ENCODE measurements around the gene C8A. TPM values are rescaled to one million over a fixed set of nuclear protein-coding genes. Genes with fewer than 3 reads are reported as not detected.

Gene C8A
- total RNA-seq, 2 experiments from 2014 or later: not detected

- intact Hi-C loops (cut with micrococcal nuclease): loop anchor here (10.0 kb wide), 1 partner anchor 226 kb away; no protein-coding TSS in a partner anchor
- Mint-ChIP-seq H3K27ac (no peak overlapping the region), H3K4me1 (ENCODE audit: low read depth) (no peaks in the 10 kb centered on the region), H3K4me3 (no peak overlapping the region), H3K27me3 (ENCODE audit: low read depth) (peaks cover 6% of the 10 kb centered on the region), H3K36me3 (ENCODE audit: low read depth) (no peaks in the 10 kb centered on the region), H3K9me3 (no peaks in the 10 kb centered on the region)
- DNase-seq: no peak
- CTCF ChIA-PET: no interaction called here
Measured at GRCh38 chr1:56838759-56839158, 15.8 kb upstream of the C8A start.

GRCh38 chr1:56843544-56843943 lies 11.1 kb upstream of the C8A start:
- no peaks in the 10 kb centered on the region for H3K9me3 Mint-ChIP-seq
- no peak overlapping the region for H3K4me3 Mint-ChIP-seq
- no peak overlapping the region for H3K27ac Mint-ChIP-seq
- CTCF ChIA-PET: interaction anchor here (0.8 kb wide), 1 partner anchor 13 kb away, joined by 3 read pairs; no protein-coding TSS in a partner anchor
- peaks cover 9% of the 10 kb centered on the region for H3K27me3 Mint-ChIP-seq (ENCODE audit: low read depth)
- intact Hi-C loops (cut with micrococcal nuclease): no loop called here
- DNase-seq: no peak
- H3K4me1 Mint-ChIP-seq (ENCODE audit: low read depth): no peaks in the 10 kb centered on the region
- H3K36me3 Mint-ChIP-seq (ENCODE audit: low read depth): no peaks in the 10 kb centered on the region

GRCh38 chr1:56844545-56845136 lies 10.0 kb upstream of the C8A start:
- Mint-ChIP-seq H3K36me3 (ENCODE audit: low read depth) (no peaks in the 10 kb centered on the region), H3K4me3 (no peak overlapping the region), H3K4me1 (ENCODE audit: low read depth) (no peaks in the 10 kb centered on the region), H3K27me3 (ENCODE audit: low read depth) (peaks cover 9% of the 10 kb centered on the region), H3K9me3 (no peaks in the 10 kb centered on the region), H3K27ac (no peak overlapping the region)
- CTCF ChIA-PET: no interaction called here
- DNase-seq: no peak
- intact Hi-C loops (cut with micrococcal nuclease): no loop called here

- H3K4me3 Mint-ChIP-seq: no peak overlapping the region
- DNase-seq: no peak
- intact Hi-C loops (cut with micrococcal nuclease): no loop called here
- H3K9me3 Mint-ChIP-seq: no peaks in the 10 kb centered on the region
- H3K27me3 Mint-ChIP-seq (ENCODE audit: low read depth): peaks cover 5% of the 10 kb centered on the region
- H3K4me1 Mint-ChIP-seq (ENCODE audit: low read depth): no peaks in the 10 kb centered on the region
- no peaks in the 10 kb centered on the region for H3K36me3 Mint-ChIP-seq (ENCODE audit: low read depth)
- CTCF ChIA-PET: no interaction called here
- H3K27ac Mint-ChIP-seq: no peak overlapping the region
Measured at GRCh38 chr1:56845343-56845742, 9.3 kb upstream of the C8A start.

- intact Hi-C loops (cut with micrococcal nuclease): no loop called here
- no peak overlapping the region for H3K4me3 Mint-ChIP-seq
- no peak for DNase-seq
- H3K9me3 Mint-ChIP-seq: no peaks in the 10 kb centered on the region
- CTCF ChIA-PET: no interaction called here
- no peak overlapping the region for H3K27ac Mint-ChIP-seq
- H3K36me3 Mint-ChIP-seq (ENCODE audit: low read depth): no peaks in the 10 kb centered on the region
- no peaks in the 10 kb centered on the region for H3K4me1 Mint-ChIP-seq (ENCODE audit: low read depth)
- peaks cover 9% of the 10 kb centered on the region for H3K27me3 Mint-ChIP-seq (ENCODE audit: low read depth)
Measured at GRCh38 chr1:56849750-56850149, 4.8 kb upstream of the C8A start.

- CTCF ChIA-PET: no interaction called here
- Mint-ChIP-seq H3K4me1 (ENCODE audit: low read depth) (no peaks in the 10 kb centered on the region), H3K4me3 (no peak overlapping the region), H3K9me3 (no peaks in the 10 kb centered on the region), H3K27ac (no peak overlapping the region), H3K27me3 (ENCODE audit: low read depth) (peaks cover 11% of the 10 kb centered on the region), H3K36me3 (ENCODE audit: low read depth) (no peaks in the 10 kb centered on the region)
- no peak for DNase-seq
- intact Hi-C loops (cut with micrococcal nuclease): no loop called here
Measured at GRCh38 chr1:56850411-56850810, 4.2 kb upstream of the C8A start.

- Mint-ChIP-seq H3K27ac (no peak overlapping the region), H3K9me3 (no peaks in the 10 kb centered on the region), H3K4me1 (ENCODE audit: low read depth) (no peaks in the 10 kb centered on the region), H3K27me3 (ENCODE audit: low read depth) (peaks cover 11% of the 10 kb centered on the region), H3K4me3 (no peak overlapping the region), H3K36me3 (ENCODE audit: low read depth) (no peaks in the 10 kb centered on the region)
- CTCF ChIA-PET: no interaction called here
- intact Hi-C loops (cut with micrococcal nuclease): no loop called here
- no peak for DNase-seq
Measured at GRCh38 chr1:56850922-56851321, 3.7 kb upstream of the C8A start.

- Mint-ChIP-seq H3K36me3 (ENCODE audit: low read depth) (no peaks in the 10 kb centered on the region), H3K27ac (no peak overlapping the region), H3K4me3 (no peak overlapping the region), H3K9me3 (no peaks in the 10 kb centered on the region), H3K4me1 (ENCODE audit: low read depth) (no peaks in the 10 kb centered on the region), H3K27me3 (ENCODE audit: low read depth) (peaks cover 11% of the 10 kb centered on the region)
- intact Hi-C loops (cut with micrococcal nuclease): no loop called here
- CTCF ChIA-PET: no interaction called here
- DNase-seq: no peak
Measured at GRCh38 chr1:56852476-56852875, 2.1 kb upstream of the C8A start.

GRCh38 chr1:56855190-56855589 lies 593 bp downstream of the C8A start:
- no peaks in the 10 kb centered on the region for H3K9me3 Mint-ChIP-seq
- H3K36me3 Mint-ChIP-seq (ENCODE audit: low read depth): no peaks in the 10 kb centered on the region
- no peak for DNase-seq
- no peak overlapping the region for H3K27ac Mint-ChIP-seq
- H3K4me3 Mint-ChIP-seq: no peak overlapping the region
- CTCF ChIA-PET: no interaction called here
- H3K27me3 Mint-ChIP-seq (ENCODE audit: low read depth): peaks cover 11% of the 10 kb centered on the region
- no peaks in the 10 kb centered on the region for H3K4me1 Mint-ChIP-seq (ENCODE audit: low read depth)
- intact Hi-C loops (cut with micrococcal nuclease): no loop called here

GRCh38 chr1:56856186-56856585 lies 1.6 kb downstream of the C8A start:
- no peak overlapping the region for H3K4me3 Mint-ChIP-seq
- H3K4me1 Mint-ChIP-seq (ENCODE audit: low read depth): no peaks in the 10 kb centered on the region
- no peaks in the 10 kb centered on the region for H3K9me3 Mint-ChIP-seq
- H3K27me3 Mint-ChIP-seq (ENCODE audit: low read depth): peaks cover 13% of the 10 kb centered on the region
- no peak overlapping the region for H3K27ac Mint-ChIP-seq
- no peak for DNase-seq
- CTCF ChIA-PET: no interaction called here
- intact Hi-C loops (cut with micrococcal nuclease): no loop called here
- H3K36me3 Mint-ChIP-seq (ENCODE audit: low read depth): no peaks in the 10 kb centered on the region

GRCh38 chr1:56859287-56859686 lies 4.7 kb downstream of the C8A start:
- CTCF ChIA-PET: no interaction called here
- no peak overlapping the region for H3K4me3 Mint-ChIP-seq
- no peaks in the 10 kb centered on the region for H3K36me3 Mint-ChIP-seq (ENCODE audit: low read depth)
- no peaks in the 10 kb centered on the region for H3K4me1 Mint-ChIP-seq (ENCODE audit: low read depth)
- intact Hi-C loops (cut with micrococcal nuclease): no loop called here
- H3K27ac Mint-ChIP-seq: no peak overlapping the region
- no peaks in the 10 kb centered on the region for H3K9me3 Mint-ChIP-seq
- H3K27me3 Mint-ChIP-seq (ENCODE audit: low read depth): peaks cover 13% of the 10 kb centered on the region
- DNase-seq: no peak

- no peaks in the 10 kb centered on the region for H3K9me3 Mint-ChIP-seq
- H3K4me3 Mint-ChIP-seq: no peak overlapping the region
- H3K4me1 Mint-ChIP-seq (ENCODE audit: low read depth): no peaks in the 10 kb centered on the region
- H3K27me3 Mint-ChIP-seq (ENCODE audit: low read depth): peaks cover 11% of the 10 kb centered on the region
- CTCF ChIA-PET: no interaction called here
- H3K27ac Mint-ChIP-seq: no peak overlapping the region
- DNase-seq: no peak
- no peaks in the 10 kb centered on the region for H3K36me3 Mint-ChIP-seq (ENCODE audit: low read depth)
- intact Hi-C loops (cut with micrococcal nuclease): no loop called here
Measured at GRCh38 chr1:56863265-56863992, 8.8 kb downstream of the C8A start.

GRCh38 chr1:56864430-56864829 lies 9.8 kb downstream of the C8A start:
- CTCF ChIA-PET: no interaction called here
- H3K36me3 Mint-ChIP-seq (ENCODE audit: low read depth): no peaks in the 10 kb centered on the region
- no peaks in the 10 kb centered on the region for H3K4me1 Mint-ChIP-seq (ENCODE audit: low read depth)
- peaks cover 14% of the 10 kb centered on the region for H3K27me3 Mint-ChIP-seq (ENCODE audit: low read depth)
- H3K4me3 Mint-ChIP-seq: no peak overlapping the region
- no peak for DNase-seq
- intact Hi-C loops (cut with micrococcal nuclease): no loop called here
- no peaks in the 10 kb centered on the region for H3K9me3 Mint-ChIP-seq
- no peak overlapping the region for H3K27ac Mint-ChIP-seq

Measured in activated naive CD4-positive, alpha-beta T cell treated with anti-CD3 and anti-CD28 coated beads for 36 hours (primary cell).